HUES6 (cell line): Measurements from ENCODE around the gene BAG3.

Source experiments
- H3K27ac ChIP-seq: 2 replicates; pipeline ENCODE4 v1.7.0; 2013; ENCODE audit warnings: low read depth, mild to moderate bottlenecking, low read length, inconsistent platforms
- H3K27me3 ChIP-seq: 2 replicates; pipeline ENCODE4 v1.6.1; 2013; ENCODE audit warnings: low read length; ENCODE audit not compliant: control insufficient read depth, insufficient read depth
- H3K36me3 ChIP-seq: 2 replicates; pipeline ENCODE4 v1.6.1; 2013; ENCODE audit warnings: low read length; ENCODE audit not compliant: control insufficient read depth, insufficient read depth
- H3K4me1 ChIP-seq: 2 replicates; pipeline ENCODE4 v1.6.1; 2013; ENCODE audit warnings: low read length; ENCODE audit not compliant: control insufficient read depth, insufficient read depth
- H3K4me3 ChIP-seq: 2 replicates; pipeline ENCODE4 v1.5.1; 2013; ENCODE audit warnings: low read depth, low read length
- H3K9ac ChIP-seq: one replicate; pipeline ENCODE4 v1.6.1; 2013; ENCODE audit warnings: mild to moderate bottlenecking, low read length
- H3K9me3 ChIP-seq: 2 replicates; pipeline ENCODE4 v1.6.1; 2013; ENCODE audit warnings: low read depth, low read length; ENCODE audit not compliant: control insufficient read depth, insufficient read depth

BAG3 gene

DNA sequence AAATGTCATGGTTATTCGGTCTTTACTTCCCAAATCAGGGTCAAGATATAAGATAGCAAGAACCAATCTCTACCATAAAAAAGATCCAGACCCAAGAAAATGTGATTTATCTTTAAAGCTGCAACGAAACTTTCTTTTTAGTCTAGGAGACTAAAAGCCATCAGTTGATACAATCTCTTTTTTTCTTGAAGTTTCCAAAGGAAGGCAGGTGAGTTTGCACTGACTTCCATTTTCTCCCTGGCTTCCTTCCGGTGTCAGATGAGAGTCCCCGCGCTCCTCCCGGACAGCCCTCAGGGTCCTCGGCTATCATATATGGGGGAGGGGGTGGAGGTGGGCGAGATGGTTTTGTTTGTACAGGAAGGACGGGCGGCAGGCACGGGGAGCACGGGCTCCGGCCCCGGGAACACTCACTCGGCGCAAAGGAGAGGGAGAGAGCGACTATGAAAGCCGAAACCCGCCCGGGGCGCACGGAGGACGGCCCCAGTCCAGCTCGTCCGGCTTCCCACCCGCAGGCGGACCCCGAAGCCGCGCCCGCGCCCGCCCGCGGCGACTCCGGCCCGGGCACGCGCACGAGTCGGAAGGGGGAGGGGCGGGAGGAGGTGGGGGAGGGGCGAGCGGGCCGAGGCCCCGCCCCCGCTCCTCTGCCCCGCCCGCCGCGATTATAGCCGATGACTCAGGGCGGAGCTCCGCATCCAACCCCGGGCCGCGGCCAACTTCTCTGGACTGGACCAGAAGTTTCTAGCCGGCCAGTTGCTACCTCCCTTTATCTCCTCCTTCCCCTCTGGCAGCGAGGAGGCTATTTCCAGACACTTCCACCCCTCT is at the start of gene BAG3:
Gene BAG3, plus strand, starts transcription at position 689 of the 822 bp plus-strand sequence. CDS start 296 bp downstream, outside the sequence.
- H3K9me3 ChIP-seq = no peaks in the 10 kb centered on the region
- H3K4me1 ChIP-seq = peaks cover 38% of the 10 kb centered on the region
- peak within 1 kb of the TSS; percentile 95 for H3K27ac ChIP-seq
- no peaks in the 10 kb centered on the region for H3K27me3 ChIP-seq
- H3K36me3 ChIP-seq = peaks cover 1% of the 10 kb centered on the region; the same call in 1 of the 2 replicates
- H3K4me3 ChIP-seq = peak within 1 kb of the TSS; percentile 94
- H3K9ac ChIP-seq = peak within 1 kb of the TSS; percentile 92

- H3K36me3 ChIP-seq = no peaks in the 10 kb centered on the region
- peaks cover 4% of the 10 kb centered on the region; the same call in 1 of the 2 replicates for H3K4me1 ChIP-seq
- H3K27ac ChIP-seq = no peak overlapping the region
- no peak overlapping the region for H3K4me3 ChIP-seq
- no peaks in the 10 kb centered on the region for H3K27me3 ChIP-seq
- H3K9me3 ChIP-seq = peaks cover 7% of the 10 kb centered on the region; the same call in 1 of the 2 replicates
- H3K9ac ChIP-seq = no peak overlapping the region
Measured at GRCh38 chr10:119602241-119603095, 48.7 kb upstream of the BAG3 start.

- no peak overlapping the region for H3K9ac ChIP-seq
- H3K9me3 ChIP-seq = no peaks in the 10 kb centered on the region
- no peaks in the 10 kb centered on the region for H3K4me1 ChIP-seq
- no peak overlapping the region for H3K4me3 ChIP-seq
- no peaks in the 10 kb centered on the region for H3K36me3 ChIP-seq
- no peaks in the 10 kb centered on the region for H3K27me3 ChIP-seq
- H3K27ac ChIP-seq = no peak overlapping the region
Measured at GRCh38 chr10:119604468-119604867, 46.7 kb upstream of the BAG3 start.

- Histone ChIP-seq H3K4me3 (no peak overlapping the region), H3K9ac (no peak overlapping the region), H3K36me3 (no peaks in the 10 kb centered on the region), H3K27ac (no peak overlapping the region), H3K4me1 (no peaks in the 10 kb centered on the region), H3K9me3 (peaks cover 5% of the 10 kb centered on the region), H3K27me3 (no peaks in the 10 kb centered on the region)
Measured at GRCh38 chr10:119608316-119609155, 42.6 kb upstream of the BAG3 start.

DNA sequence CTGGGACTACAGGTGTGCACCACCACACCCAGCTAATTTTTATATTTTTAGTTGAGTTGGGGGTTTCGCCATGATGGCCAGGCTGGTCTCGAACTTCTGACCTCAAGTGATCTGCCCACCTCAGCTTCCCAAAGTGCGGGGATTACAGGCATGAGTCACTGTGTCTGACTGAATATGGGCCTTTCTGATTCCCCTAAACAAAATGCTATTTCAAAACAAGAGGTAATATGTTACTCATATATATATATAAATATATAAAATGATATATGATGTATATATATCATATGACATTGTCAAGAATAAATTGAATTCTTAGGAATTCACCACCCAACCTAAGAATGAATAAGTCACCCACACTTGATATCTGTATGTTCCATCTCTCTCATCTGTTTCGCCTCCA is 41.7 kb upstream of the BAG3 start:
- H3K4me1 ChIP-seq = no peaks in the 10 kb centered on the region
- H3K27me3 ChIP-seq = no peaks in the 10 kb centered on the region
- no peak overlapping the region for H3K4me3 ChIP-seq
- no peaks in the 10 kb centered on the region for H3K36me3 ChIP-seq
- no peak overlapping the region for H3K27ac ChIP-seq
- H3K9ac ChIP-seq = no peak overlapping the region
- H3K9me3 ChIP-seq = peaks cover 5% of the 10 kb centered on the region

- Histone ChIP-seq H3K4me1 (no peaks in the 10 kb centered on the region), H3K27me3 (no peaks in the 10 kb centered on the region)
Measured at GRCh38 chr10:119611433-119611832, 39.7 kb upstream of the BAG3 start.

GRCh38 chr10:119613741-119614140 is 37.4 kb upstream of the BAG3 start:
- H3K27ac ChIP-seq = no peak overlapping the region
- no peaks in the 10 kb centered on the region for H3K36me3 ChIP-seq
- no peaks in the 10 kb centered on the region for H3K27me3 ChIP-seq
- H3K9ac ChIP-seq = no peak overlapping the region
- no peak overlapping the region for H3K4me3 ChIP-seq
- H3K9me3 ChIP-seq = peaks cover 5% of the 10 kb centered on the region
- no peaks in the 10 kb centered on the region for H3K4me1 ChIP-seq

More at GRCh38 chr10:119611433-119611832, 39.7 kb upstream of the BAG3 start:
- H3K9ac ChIP-seq = no peak overlapping the region
- no peak overlapping the region for H3K27ac ChIP-seq
- H3K4me3 ChIP-seq = no peak overlapping the region
- no peaks in the 10 kb centered on the region for H3K36me3 ChIP-seq
- peaks cover 5% of the 10 kb centered on the region for H3K9me3 ChIP-seq

DNA sequence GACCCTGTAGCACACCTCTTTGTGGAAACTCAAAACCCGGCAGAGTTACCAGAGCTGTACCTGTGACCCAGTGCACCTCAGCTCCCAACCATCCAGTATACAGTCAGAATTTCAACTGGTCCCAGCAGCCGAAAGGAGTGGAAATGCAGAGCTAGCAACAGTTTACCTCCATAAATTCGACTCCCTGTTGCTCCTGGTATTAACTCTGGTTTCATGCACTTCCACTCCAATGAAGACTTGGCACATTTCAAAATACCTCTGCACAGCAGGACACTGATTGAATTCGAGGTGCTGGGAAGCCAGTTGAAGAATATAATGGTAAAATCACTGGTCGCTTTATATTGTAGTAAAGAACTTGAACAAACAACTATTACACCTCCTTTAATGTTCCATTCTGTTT is 36.5 kb upstream of the BAG3 start:
- peaks cover 5% of the 10 kb centered on the region for H3K9me3 ChIP-seq
- H3K4me3 ChIP-seq = no peak overlapping the region
- H3K9ac ChIP-seq = no peak overlapping the region
- H3K27ac ChIP-seq = no peak overlapping the region
- no peaks in the 10 kb centered on the region for H3K4me1 ChIP-seq
- no peaks in the 10 kb centered on the region for H3K27me3 ChIP-seq
- no peaks in the 10 kb centered on the region for H3K36me3 ChIP-seq

DNA sequence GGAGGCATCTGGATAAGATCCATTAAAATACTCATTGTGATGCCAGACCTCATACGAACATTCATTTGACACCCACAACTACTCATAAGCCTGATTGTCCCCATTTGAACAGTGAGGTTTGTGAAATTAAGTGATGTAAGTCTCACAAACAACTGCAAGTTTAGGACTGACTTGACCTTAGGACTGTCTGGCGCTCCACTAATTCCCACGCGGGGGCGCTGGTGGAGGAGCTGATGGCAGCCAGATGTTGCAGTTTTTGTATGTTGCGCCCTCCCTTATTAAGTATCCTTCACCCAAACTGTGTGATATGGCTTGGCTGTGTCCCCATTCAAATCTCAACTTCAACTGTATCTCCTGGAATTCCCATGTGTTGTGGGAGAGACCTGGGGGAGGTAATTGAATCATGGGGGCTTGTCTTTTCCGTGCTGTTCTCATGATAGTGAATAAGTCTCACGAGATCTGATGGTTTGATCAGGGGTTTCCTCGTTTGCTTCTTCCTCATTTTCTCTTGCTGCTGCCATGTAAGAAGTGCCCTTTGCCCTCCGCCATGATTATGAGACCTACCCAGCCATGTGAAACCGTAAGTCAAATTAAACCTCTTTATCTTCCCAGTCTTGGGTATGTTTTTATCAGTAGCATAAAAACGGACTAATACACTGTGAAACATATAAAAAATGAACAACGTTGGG is 34.2 kb upstream of the BAG3 start:
- Histone ChIP-seq H3K9me3 (no peaks in the 10 kb centered on the region), H3K9ac (no peak overlapping the region), H3K27ac (no peak overlapping the region), H3K4me3 (no peak overlapping the region), H3K4me1 (peaks cover 10% of the 10 kb centered on the region; the same call in 1 of the 2 replicates), H3K27me3 (no peaks in the 10 kb centered on the region), H3K36me3 (no peaks in the 10 kb centered on the region)

- Histone ChIP-seq H3K4me3 (no peak overlapping the region), H3K27me3 (no peaks in the 10 kb centered on the region), H3K9me3 (no peaks in the 10 kb centered on the region), H3K36me3 (no peaks in the 10 kb centered on the region), H3K27ac (no peak overlapping the region), H3K4me1 (peaks cover 10% of the 10 kb centered on the region; the same call in 1 of the 2 replicates), H3K9ac (no peak overlapping the region)
Measured at GRCh38 chr10:119619215-119619614, 32.0 kb upstream of the BAG3 start.
